HG02973 (cell line): ENCODE results near the gene SAMD14.

Experiments
- ATAC-seq: cut with Tn5 transposase; IDR thresholded peaks from one replicate; pipeline ENCODE4 v1.9.1; 2021; ENCODE audit warnings: moderate library complexity; ENCODE audit not compliant: unreplicated experiment

The SAMD14 gene

GRCh38 chr17:50133769-50134099 lies 3.8 kb upstream of the SAMD14 start:
- no peak for ATAC-seq

GRCh38 chr17:50133028-50133768 lies 3.2 kb upstream of the SAMD14 start:
- no peak for ATAC-seq

GRCh38 chr17:50132104-50132794 lies 2.3 kb upstream of the SAMD14 start:
- ATAC-seq, result no peak

- no peak for ATAC-seq
These were observed 772 bp upstream of the SAMD14 start for GRCh38 chr17:50130559-50131305.

- ATAC-seq, result no peak
These were observed 620 bp downstream of the SAMD14 start for GRCh38 chr17:50129353-50129727.

GRCh38 chr17:50128441-50129352 lies 1.3 kb downstream of the SAMD14 start:
- ATAC-seq, result no peak

- ATAC-seq, result no peak
These were observed 2.1 kb downstream of the SAMD14 start for GRCh38 chr17:50127697-50128361.

- ATAC-seq, result no peak
These were observed 4.5 kb downstream of the SAMD14 start for GRCh38 chr17:50125420-50125997.

- no peak for ATAC-seq
These were observed 6.2 kb downstream of the SAMD14 start for GRCh38 chr17:50123649-50124349.

- no peak for ATAC-seq
These were observed 7.0 kb downstream of the SAMD14 start for GRCh38 chr17:50122945-50123344.

- no peak for ATAC-seq
These were observed 9.3 kb downstream of the SAMD14 start for GRCh38 chr17:50120475-50121253.

- no peak for ATAC-seq
These were observed 11.1 kb downstream of the SAMD14 start for GRCh38 chr17:50118828-50119218.

GRCh38 chr17:50118076-50118827 lies 11.7 kb downstream of the SAMD14 start:
- ATAC-seq, result no peak

- ATAC-seq, result no peak
These were observed 12.5 kb downstream of the SAMD14 start for GRCh38 chr17:50117202-50118051.

GRCh38 chr17:50115756-50116155 lies 14.2 kb downstream of the SAMD14 start:
- no peak for ATAC-seq

GRCh38 chr17:50114849-50115357 lies 15.1 kb downstream of the SAMD14 start:
- no peak for ATAC-seq

GRCh38 chr17:50114401-50114800 lies 15.6 kb downstream of the SAMD14 start:
- ATAC-seq, result no peak
